HG03064 (cell line): ENCODE data around the gene NCSTN.

Experiments used
- ATAC-seq: cut with Tn5 transposase; IDR thresholded peaks from one replicate; pipeline ENCODE4 v1.9.1; 2021; ENCODE audit warnings: low read depth; ENCODE audit not compliant: unreplicated experiment

NCSTN gene

DNA sequence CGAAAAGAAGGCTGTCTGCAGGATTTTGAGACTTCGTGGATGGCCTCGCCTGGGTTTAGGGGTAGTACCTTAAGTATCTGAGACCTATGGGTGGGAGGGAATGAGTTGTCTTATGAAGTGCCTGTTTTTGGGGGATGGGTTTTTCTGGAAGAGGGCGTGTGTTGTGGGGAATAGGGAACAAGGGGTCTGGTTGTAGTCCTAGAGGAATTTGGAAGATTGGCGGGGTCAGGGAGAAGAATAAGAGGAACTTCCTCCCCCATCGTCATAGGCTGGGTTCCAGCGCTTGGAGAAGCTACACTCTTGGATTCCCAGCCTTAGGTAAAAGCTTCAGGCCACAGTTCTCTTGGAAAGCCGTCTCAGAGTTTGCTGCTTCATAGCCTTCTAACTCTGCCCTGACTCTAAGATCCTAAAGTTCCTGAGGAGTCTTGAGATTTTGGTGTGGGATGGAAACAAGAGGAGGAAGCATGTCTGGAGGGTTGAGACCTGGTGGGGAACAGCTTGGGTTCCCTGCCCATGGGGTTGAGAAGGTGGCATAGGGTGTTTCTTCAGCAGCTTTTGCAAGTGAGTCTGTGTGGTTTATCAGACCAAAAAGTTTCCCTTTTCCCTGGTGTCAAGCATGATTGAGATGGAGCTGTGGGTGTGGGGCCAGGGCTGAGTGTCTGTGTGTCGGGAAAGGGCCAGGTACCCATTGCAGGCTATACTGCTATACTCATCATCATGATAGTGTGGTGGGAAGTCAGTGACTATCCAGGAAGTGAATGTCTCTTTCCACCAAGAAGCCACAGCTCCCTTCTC is 59.0 kb downstream of the NCSTN start:
- ATAC-seq = no peak

DNA sequence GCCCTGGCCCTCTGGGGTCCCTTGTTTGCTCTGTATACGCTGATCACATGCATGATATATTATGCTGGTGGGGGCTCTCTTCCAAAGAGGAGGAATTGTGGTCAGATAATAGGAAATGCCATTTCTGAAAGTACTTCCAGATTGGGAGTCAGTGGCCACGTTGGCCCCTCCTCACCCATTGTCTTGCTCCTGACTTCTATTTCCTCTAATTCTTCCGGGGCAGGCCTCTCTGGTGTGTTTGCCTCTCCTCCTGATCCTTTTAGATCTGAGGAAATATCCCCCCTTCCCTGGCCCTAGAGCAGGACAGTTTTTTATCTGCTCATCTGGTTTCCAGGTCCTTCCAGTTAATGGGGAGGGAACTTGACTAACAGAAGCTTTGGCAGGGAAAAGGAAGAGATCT is 60.1 kb downstream of the NCSTN start:
- no peak for ATAC-seq

DNA sequence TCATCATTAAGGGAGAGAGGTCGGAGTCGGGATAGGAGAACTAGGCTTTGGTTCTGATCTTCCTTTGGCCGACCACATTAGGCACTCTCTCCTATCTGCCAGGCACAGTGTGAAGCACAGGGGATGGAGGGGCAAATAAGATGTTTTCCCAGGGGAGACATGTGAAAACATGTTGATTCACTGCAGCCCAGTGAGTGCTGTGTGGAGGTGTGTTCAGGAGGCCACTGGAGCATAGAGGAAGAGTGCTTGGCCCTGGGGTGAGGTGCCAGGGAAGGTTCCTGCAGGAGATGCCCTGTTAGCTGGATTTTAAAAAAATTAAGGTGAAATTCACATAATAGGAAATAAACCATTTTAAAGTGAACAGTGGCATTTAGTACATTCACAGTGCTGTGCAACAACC is 60.9 kb downstream of the NCSTN start:
- no peak for ATAC-seq

DNA sequence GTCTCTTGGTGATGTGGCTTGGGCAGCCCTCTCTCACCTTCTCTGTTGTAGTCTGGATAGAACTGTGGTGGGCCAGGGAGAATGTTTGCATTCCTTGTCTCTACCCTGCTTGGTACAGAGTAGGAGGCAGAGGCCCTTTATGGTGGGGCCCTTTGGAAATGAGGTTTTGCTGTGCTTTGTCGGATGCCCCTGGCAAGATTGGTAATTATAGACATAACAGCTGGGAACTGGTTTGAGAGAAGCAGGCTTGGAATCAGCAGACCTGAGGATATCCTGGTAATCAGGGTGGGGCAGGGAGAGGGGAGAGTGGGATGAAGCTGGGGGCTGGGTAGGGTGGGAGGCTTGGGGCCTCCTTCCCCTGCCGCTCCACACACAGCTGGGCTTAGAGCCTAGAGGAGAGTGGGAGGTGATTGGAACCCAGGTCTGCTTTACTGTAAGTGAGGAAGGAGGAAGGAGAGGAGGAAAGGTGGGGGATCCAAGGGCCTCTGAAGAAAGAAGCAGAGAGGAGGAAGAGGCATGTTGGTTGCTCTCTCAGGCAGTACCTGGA is 62.2 kb downstream of the NCSTN start:
- no peak for ATAC-seq

DNA sequence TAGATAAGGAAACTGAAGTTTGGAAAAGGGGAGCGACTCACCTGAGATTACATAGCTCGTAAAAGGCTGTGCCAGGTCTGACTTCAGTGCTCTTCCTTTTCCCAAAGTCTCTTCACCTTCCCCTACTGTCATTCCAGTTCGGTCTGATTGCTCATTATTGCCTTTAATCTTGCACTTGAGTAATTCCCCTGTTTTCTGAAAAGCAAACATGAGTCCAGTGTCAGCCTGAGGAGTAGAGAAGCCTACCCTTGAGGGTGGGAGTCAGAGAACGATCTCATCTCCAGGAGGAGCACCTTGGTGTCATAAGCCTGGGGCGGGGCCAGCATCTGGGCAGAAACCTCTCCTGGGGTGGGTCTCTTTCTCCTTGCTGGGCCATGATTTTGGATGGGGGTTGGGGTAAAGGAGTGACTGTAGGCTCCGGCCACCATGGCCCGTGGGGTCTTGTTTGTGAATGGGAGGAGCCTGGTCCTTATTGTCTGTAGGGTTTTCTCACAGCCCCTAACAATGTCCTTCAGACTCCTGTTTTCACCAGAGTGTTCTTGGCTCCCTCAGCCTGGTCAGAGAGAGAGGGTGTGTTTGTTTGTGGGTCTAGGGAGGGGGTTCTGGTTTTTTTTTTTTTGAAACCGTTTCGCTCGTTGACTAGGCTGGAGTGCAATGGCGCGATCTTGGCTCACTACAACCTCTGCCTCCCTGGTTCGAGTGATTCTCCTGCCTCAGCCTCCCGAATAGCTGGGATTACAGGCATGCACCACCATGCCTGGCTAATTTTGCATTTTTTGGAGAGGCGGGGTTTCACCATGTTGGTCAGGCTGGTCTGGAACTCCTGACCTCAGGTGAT is 63.2 kb downstream of the NCSTN start:
- ATAC-seq = no peak

DNA sequence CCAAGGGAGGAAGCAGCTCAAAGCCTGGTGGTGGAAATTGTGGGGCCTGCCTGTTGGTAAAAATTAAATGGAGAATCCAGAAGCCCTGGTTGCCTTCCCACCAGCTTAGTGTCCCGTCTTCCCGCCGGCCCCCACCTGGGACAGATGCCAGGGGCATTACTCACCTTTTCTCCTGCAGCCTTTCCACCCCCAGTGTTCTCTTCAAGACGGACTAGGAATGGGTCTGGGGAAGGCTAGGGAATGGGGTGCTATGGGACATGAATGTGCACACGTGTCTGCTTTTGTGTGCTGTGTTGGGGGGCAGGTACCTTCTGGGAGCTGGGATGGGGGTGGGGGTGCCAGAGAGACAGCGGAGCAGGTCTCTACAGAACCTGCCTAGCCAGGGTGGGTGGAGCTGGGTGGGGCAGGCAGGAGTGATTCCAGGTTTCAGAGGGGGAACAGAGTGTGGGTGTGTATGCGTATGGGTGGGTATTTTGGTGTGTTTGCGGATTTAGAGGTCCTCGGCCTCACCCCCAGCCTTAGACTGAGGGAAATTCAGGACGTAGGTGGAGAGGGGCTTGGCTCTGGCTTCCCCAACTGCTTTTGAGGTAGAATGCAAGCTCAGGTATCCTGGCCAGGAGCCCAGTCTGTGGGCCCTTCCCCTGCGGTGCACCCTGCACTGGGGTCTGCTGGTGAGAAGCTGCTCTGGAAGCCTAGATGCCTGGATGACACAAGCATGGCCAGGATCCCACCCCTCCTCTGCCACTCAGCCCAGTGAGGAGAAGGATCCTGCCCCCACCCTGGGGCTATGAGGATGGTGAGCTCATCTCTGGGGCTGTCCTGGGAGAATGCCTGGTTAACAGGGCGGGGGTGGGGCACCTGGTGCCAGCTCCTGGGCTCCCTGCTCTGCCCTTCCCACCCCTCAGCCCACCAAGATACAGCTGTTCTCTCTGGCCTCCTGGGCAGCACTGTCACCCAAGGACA is 64.9 kb downstream of the NCSTN start:
- ATAC-seq = no peak
